Measurements from ENCODE around the gene GSTA4. TPM values are rescaled to one million over a fixed set of nuclear protein-coding genes. Genes with fewer than 3 reads are reported as not detected.

GSTA4 gene
- total and polyA plus RNA-seq, 2 of the 8 experiments (the other 6 are each of a cell fraction or from before 2014, with no cell fraction given): 13.9 to 21.6 TPM

DNA sequence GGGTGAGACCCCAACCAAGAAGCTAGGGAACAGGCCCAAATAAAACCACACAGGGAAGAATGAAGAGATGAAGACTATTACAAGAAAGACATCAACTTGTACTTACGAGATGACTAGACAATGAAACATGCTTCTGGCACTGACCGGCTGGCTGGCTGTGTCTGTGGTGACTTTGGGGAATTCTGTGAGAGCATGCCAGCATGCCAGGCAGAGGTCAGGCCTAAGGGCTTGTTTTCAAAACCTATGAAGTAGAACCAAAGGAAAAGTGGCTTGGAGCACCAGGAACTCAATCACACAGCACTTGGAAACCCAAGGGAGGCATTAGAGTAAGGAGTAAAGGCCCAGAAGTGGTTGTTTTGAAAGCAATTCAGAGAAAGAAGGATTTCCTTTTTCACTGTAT is 57.2 kb downstream of the GSTA4 start:
- Histone ChIP-seq H4K5ac (ENCODE audit: insufficient read length, low read depth, low read length) (no peak overlapping the region), H3K14ac (ENCODE audit: insufficient read length) (no peak overlapping the region), H3K27me3 (replicated peaks in 1 of 4; ENCODE audit: control insufficient read depth in 3 of 4, extremely low read depth in 1 of 4, insufficient read depth in 3 of 4, low read length in 3 of 4) (no peaks in the 10 kb centered on the region), H3K4me2 (ENCODE audit: insufficient read depth in 1 of 2, low read depth in 2 of 2, low read length in 2 of 2) (no peak overlapping the region), H4K91ac (replicated peaks; ENCODE audit: insufficient read length, low read length) (no peak overlapping the region), H3K36me3 (ENCODE audit: control insufficient read depth in 2 of 4, insufficient read depth in 4 of 4, low read length in 3 of 4) (no peaks in the 10 kb centered on the region), H3K4ac (replicated peaks; ENCODE audit: insufficient read length, low read depth, low read length) (no peak overlapping the region), H2BK120ac (replicated peaks; ENCODE audit: low read depth, low read length) (no peak overlapping the region), H2AK5ac (ENCODE audit: low read depth, low read length) (no peak overlapping the region), H3K79me2 (ENCODE audit: control insufficient read depth in 1 of 2, insufficient read depth in 2 of 2, low read length in 2 of 2) (no peaks in the 10 kb centered on the region), H3K79me1 (ENCODE audit: low read depth, low read length) (no peaks in the 10 kb centered on the region), H3K4me1 (replicated peaks in 1 of 4; ENCODE audit: control insufficient read depth in 3 of 4, insufficient read depth in 4 of 4, low read length in 3 of 4) (no peaks in the 10 kb centered on the region), H3K9me3 (ENCODE audit: insufficient read depth in 2 of 2, low read depth in 1 of 2, low read length in 1 of 2) (no peaks in the 10 kb centered on the region), H2BK5ac (ENCODE audit: low read depth, low read length) (no peak overlapping the region), H2BK12ac (ENCODE audit: low read depth, low read length) (no peak overlapping the region), H3K23ac (ENCODE audit: insufficient read length) (no peak overlapping the region), H3K4me3 (ENCODE audit: extremely low read depth in 1 of 4, insufficient read depth in 2 of 4, low read depth in 3 of 4, low read length in 4 of 4) (no peak overlapping the region), H3K23me2 (ENCODE audit: low read depth, low read length) (no peaks in the 10 kb centered on the region), H2AFZ (ENCODE audit: low read length) (no peak overlapping the region), H3K56ac (replicated peaks; ENCODE audit: insufficient read length, low read depth, low read length) (no peak overlapping the region), H3K18ac (ENCODE audit: extremely low read depth, low read length) (no peak overlapping the region), H4K20me1 (replicated peaks in 1 of 2; ENCODE audit: control insufficient read depth in 1 of 2, insufficient read depth in 2 of 2, low read length in 2 of 2) (no peaks in the 10 kb centered on the region), H2BK20ac (ENCODE audit: low read length) (no peak overlapping the region), H3K9ac (replicated peaks in 1 of 4; ENCODE audit: extremely low read depth in 1 of 4, low read depth in 3 of 4, low read length in 3 of 4) (no peak overlapping the region), H2BK15ac (ENCODE audit: low read length) (no peak overlapping the region), H4K8ac (ENCODE audit: extremely low read depth, insufficient read depth, low read length) (no peak overlapping the region), H3K27ac (ENCODE audit: low read depth, low read length) (no peak overlapping the region)
- ChIA-PET CTCF (ENCODE audit: partially characterized antibody) (interaction anchor here (0.7 kb wide), 1 partner anchor 8 kb away, joined by 3 read pairs; no protein-coding TSS in a partner anchor), POLR2A (ENCODE audit: partially characterized antibody) (no interaction called here)
- 91% methylated on average over 2 of the region's 2 CpGs; no CpG with 5 or more reads in 1 of the 2 experiments for WGBS, 2 experiments (ENCODE audit: extremely low coverage in 1 of 2, insufficient coverage in 1 of 2, insufficient read length in 1 of 2, insufficient replicate concordance in 2 of 2, low coverage in 1 of 2, low lambda C conversion rate in 2 of 2, missing lambda C conversion rate in 1 of 2)
- no peak for DNase-seq (ENCODE audit: low read depth in 1 of 2, low spot score in 2 of 2)
- TF ChIP-seq NRF1 (IDR thresholded peaks at IDR 0.05; ENCODE audit: low read depth, low read length) (no peak), GABPA (IDR thresholded peaks at IDR 0.05; ENCODE audit: borderline replicate concordance, insufficient read depth, low read length) (no peak), KDM5A (IDR thresholded peaks at IDR 0.05; ENCODE audit: low read length) (no peak)
- TF ChIP-seq, protein P1, sequence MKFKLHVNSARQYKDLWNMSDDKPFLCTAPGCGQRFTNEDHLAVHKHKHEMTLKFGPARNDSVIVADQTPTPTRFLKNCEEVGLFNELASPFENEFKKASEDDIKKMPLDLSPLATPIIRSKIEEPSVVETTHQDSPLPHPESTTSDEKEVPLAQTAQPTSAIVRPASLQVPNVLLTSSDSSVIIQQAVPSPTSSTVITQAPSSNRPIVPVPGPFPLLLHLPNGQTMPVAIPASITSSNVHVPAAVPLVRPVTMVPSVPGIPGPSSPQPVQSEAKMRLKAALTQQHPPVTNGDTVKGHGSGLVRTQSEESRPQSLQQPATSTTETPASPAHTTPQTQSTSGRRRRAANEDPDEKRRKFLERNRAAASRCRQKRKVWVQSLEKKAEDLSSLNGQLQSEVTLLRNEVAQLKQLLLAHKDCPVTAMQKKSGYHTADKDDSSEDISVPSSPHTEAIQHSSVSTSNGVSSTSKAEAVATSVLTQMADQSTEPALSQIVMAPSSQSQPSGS (IDR thresholded peaks at IDR 0.05; ENCODE audit: low read length): no peak
- no peak for FAIRE-seq

Measured in H1 (cell line).